Neutrophil (primary cell): Measurements from ENCODE around the gene RUBCN.

Source experiments
- H3K27ac ChIP-seq: fragments of 200-600 bp; sonication (generic); 2 replicates; pipeline ENCODE4 v1.5.1; 2016; ENCODE audit warnings: mild to moderate bottlenecking, moderate library complexity
- H3K27me3 ChIP-seq: fragments of 200-600 bp; sonication (generic); 2 replicates; pipeline ENCODE4 v1.6.0; 2016; ENCODE audit warnings: mild to moderate bottlenecking
- H3K36me3 ChIP-seq: fragments of 200-600 bp; sonication (generic); 2 replicates; pipeline ENCODE4 v1.5.1; 2017
- H3K4me1 ChIP-seq, 2 experiments: fragments of 200-600 bp in 1 of 2; sonication (generic) in 1 of 2; 1 replicate in 1 of 2; 2 replicates in 1 of 2; pipeline versions ENCODE4 v1.5.1 to v1.6.1; 2013 to 2016; ENCODE audit warnings: low read depth in 1 of 2, low read length in 1 of 2, mild to moderate bottlenecking in 1 of 2, moderate library complexity in 1 of 2; ENCODE audit not compliant: control insufficient read depth in 1 of 2, insufficient read depth in 1 of 2
- H3K4me3 ChIP-seq, 2 experiments: fragments of 200-600 bp in 1 of 2; sonication (generic) in 1 of 2; 1 replicate in 1 of 2; 2 replicates in 1 of 2; pipeline ENCODE4 v1.5.1; 2013 to 2016; ENCODE audit warnings: low read depth in 1 of 2, low read length in 1 of 2, mild to moderate bottlenecking in 1 of 2, moderate library complexity in 1 of 2
- H3K9me3 ChIP-seq: fragments of 200-600 bp; sonication (generic); 2 replicates; pipeline ENCODE4 v1.5.1; 2016
- TF ChIP-seq, protein P1 (sequence below): fragments of 200-600 bp; sonication (generic); IDR thresholded peaks from 2 replicates; pipeline ENCODE4 v1.5.1; 2016; ENCODE audit warnings: antibody characterized with exemption

RUBCN gene

DNA sequence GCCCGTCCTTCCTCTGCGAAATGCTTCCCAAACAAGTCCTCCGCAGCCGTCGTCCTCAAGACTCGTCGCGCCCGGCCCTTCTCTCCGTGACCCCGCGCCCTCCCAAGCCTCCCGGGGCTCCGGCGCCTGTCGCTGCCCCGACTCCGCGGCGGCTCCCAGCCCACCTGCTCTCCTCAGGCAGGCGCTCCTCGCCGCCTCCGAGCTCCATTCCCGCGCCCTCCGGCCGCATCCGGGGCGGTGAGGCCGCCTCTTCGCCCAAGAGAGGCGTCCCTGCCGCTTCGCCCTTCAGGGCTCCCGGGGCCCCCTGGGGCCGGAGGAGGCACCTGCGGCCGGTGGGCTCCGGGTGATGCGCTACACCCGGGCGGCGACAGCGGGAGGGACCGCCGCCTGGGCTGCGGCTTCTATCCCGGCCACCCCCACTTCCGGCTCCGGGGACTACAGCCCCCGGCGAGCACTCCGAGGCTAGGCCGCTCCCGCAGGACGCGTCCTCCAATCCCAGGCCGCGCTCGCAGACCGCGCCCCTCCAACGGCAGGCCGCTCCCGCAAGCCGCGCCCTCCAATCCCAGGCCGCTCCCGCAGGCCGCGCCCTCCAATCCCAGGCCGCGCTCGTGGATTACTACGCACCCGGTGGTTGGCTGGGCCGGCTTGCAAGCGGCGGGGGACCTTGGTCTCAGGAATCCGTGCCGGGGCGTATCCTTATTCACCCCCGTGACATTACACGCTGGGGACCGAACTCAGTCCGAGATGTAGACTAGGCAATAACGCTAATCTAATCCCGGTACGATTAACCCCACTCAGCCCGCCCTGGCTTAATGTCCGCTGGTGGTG is at the start of gene RUBCN:
Gene RUBCN, minus strand, starts transcription at position 414 of the 828 bp plus-strand sequence. Its CDS starts 185 bp downstream, at position 229.
- Histone ChIP-seq H3K4me3 (peak within 1 kb of the TSS; percentile 85 to 96), H3K4me1 (peaks cover 27 to 29% of the 10 kb centered on the region in 2 experiments), H3K27ac (peak within 1 kb of the TSS; percentile 85), H3K36me3 (no peaks in the 10 kb centered on the region), H3K9me3 (no peaks in the 10 kb centered on the region), H3K27me3 (no peaks in the 10 kb centered on the region)
- TF ChIP-seq, protein P1, sequence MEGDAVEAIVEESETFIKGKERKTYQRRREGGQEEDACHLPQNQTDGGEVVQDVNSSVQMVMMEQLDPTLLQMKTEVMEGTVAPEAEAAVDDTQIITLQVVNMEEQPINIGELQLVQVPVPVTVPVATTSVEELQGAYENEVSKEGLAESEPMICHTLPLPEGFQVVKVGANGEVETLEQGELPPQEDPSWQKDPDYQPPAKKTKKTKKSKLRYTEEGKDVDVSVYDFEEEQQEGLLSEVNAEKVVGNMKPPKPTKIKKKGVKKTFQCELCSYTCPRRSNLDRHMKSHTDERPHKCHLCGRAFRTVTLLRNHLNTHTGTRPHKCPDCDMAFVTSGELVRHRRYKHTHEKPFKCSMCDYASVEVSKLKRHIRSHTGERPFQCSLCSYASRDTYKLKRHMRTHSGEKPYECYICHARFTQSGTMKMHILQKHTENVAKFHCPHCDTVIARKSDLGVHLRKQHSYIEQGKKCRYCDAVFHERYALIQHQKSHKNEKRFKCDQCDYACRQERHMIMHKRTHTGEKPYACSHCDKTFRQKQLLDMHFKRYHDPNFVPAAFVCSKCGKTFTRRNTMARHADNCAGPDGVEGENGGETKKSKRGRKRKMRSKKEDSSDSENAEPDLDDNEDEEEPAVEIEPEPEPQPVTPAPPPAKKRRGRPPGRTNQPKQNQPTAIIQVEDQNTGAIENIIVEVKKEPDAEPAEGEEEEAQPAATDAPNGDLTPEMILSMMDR, result peak; percentile 41

DNA sequence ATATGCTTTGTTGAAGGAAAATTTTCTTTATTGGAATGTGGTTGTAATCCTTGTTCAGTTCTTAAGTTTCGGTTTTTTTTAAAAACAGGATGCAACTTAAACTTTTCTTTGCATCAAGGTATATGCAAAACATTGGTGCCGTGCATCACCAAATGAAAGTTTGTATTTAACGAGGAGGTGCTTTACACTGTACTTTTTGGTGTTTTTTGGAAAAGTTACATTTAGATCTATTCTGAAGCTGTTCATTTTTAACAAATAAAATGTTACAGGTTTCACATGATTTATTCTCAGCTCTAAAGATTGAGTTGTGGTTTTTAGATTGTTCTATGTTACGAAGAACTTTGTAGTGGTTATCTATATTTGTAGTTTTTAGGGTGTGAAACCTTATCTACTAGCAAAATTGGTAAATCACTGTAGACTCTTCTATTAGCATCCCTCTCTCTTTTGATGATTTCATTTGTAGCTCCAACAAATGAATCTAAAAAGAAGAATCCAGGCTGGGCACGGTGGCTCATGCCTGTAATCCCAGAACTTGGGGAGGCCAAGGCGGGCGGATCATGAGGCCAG is 47.4 kb upstream of the RUBCN start:
- peaks cover 21% of the 10 kb centered on the region for H3K36me3 ChIP-seq
- H3K9me3 ChIP-seq, result no peaks in the 10 kb centered on the region
- H3K27me3 ChIP-seq, result no peaks in the 10 kb centered on the region
- no peak overlapping the region for H3K4me3 ChIP-seq
- TF ChIP-seq, protein P1, result no peak
- no peaks in the 10 kb centered on the region for H3K4me1 ChIP-seq
- H3K27ac ChIP-seq, result no peak overlapping the region

DNA sequence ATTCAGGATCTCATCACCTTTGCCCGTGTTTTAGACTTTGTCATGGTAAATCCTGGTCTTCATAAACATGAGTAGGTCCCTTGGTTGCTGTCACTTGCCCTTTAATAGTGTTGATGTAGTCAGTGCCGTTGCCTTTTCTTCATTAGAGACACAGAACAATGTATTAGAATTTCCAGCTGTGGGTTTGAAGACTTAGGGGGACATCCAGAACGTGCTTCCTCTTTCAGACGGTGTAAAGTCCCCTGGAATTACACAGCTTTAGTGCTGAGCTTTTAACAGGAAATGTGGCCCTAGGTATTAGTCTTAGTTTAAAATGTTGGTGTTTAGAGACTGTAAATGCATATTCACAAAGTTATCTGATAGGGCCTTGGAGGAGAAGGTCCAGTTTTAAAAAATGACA is 45.5 kb upstream of the RUBCN start:
- Histone ChIP-seq H3K4me3 (no peak overlapping the region), H3K27me3 (no peaks in the 10 kb centered on the region), H3K36me3 (peaks cover 40% of the 10 kb centered on the region), H3K27ac (no peak overlapping the region), H3K4me1 (no peaks in the 10 kb centered on the region), H3K9me3 (no peaks in the 10 kb centered on the region)
- TF ChIP-seq, protein P1, result no peak

DNA sequence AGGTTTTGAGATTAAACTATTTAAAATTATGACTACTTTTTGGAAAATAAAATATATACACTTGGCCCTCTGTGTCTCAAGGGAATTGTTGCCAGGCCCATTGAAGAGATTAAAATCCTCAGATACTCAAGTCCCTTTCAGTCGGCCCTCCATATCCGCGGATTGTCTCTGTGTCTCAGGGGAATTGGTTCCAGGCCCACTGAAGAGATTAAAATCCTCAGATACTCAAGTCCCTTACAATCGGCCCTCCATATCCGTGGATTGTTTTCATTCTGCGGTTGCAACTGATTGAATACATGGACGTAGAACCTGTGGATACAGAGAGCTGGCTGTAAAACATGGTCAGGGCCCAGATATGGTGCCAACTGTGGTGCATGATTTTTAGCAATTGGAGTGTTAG is 38.6 kb upstream of the RUBCN start:
- no peaks in the 10 kb centered on the region for H3K4me1 ChIP-seq
- no peak overlapping the region for H3K27ac ChIP-seq
- H3K27me3 ChIP-seq, result no peaks in the 10 kb centered on the region
- TF ChIP-seq, protein P1, result no peak
- H3K9me3 ChIP-seq, result no peaks in the 10 kb centered on the region
- H3K4me3 ChIP-seq, result no peak overlapping the region
- peaks cover 73% of the 10 kb centered on the region for H3K36me3 ChIP-seq

DNA sequence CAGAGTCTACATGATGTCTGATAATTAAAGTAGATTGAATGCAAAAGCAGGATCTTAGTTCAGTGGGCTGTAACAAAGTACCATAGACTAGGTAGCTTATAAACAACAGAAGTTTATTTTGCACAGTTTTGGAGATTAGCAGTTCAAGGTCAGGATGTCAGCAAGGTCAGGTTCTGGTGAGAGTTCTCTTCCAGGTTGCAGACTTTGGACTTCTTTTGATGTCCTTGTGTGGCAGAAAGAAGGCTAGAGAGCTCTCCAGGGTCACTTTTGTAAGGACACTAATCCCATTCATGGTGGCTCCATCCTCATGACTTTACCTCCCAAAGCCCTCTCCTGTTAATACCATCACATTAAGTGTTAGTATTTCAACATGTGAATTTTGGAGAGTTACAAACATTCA is 25.1 kb upstream of the RUBCN start:
- Histone ChIP-seq H3K9me3 (no peaks in the 10 kb centered on the region), H3K27ac (no peak overlapping the region), H3K36me3 (peaks cover 70% of the 10 kb centered on the region), H3K27me3 (no peaks in the 10 kb centered on the region), H3K4me3 (no peak overlapping the region), H3K4me1 (no peaks in the 10 kb centered on the region)
- TF ChIP-seq, protein P1, result no peak
